Large intestine (tissue), 3 donors: ENCODE data around the gene SOX8. TPM values are rescaled to one million over a fixed set of nuclear protein-coding genes. Genes with fewer than 3 reads are reported as not detected.
"Not testable (repeated sequence)": the region's sequence is repeated elsewhere in the genome, so short reads cannot be mapped to it uniquely, and the experiment has no call there.

ENCODE experiments used
- DNase-seq, 2 donors: peaks; one replicate each; pipeline versions ENCODE4 v3.0.0 to v3.0.0-alpha.2; 2013
- H3K27ac ChIP-seq: one replicate; pipeline ENCODE4 v1.5.1; 2013; ENCODE audit warnings: low read length
- H3K27me3 ChIP-seq: 2 replicates; pipeline ENCODE4 v1.6.1; 2013; ENCODE audit warnings: low read length; ENCODE audit not compliant: control insufficient read depth, insufficient read depth
- H3K36me3 ChIP-seq: 2 replicates; pipeline ENCODE4 v1.6.1; 2013; ENCODE audit warnings: low read length; ENCODE audit not compliant: control insufficient read depth, insufficient read depth
- H3K4me1 ChIP-seq: one replicate; pipeline ENCODE4 v1.6.1; 2013; ENCODE audit warnings: low read length; ENCODE audit not compliant: control insufficient read depth, insufficient read depth
- H3K4me3 ChIP-seq: one replicate; pipeline ENCODE4 v1.5.1; 2013; ENCODE audit warnings: low read length
- H3K9me3 ChIP-seq: one replicate; pipeline ENCODE4 v1.6.1; 2013; ENCODE audit warnings: mild to moderate bottlenecking, low read depth, low read length, moderate library complexity; ENCODE audit not compliant: control insufficient read depth
- WGBS: methylation state at CpG from one replicate; pipeline ENCODE4 v1.1.5; 2013; ENCODE audit warnings: low lambda C conversion rate; ENCODE audit not compliant: insufficient coverage; 5-methylcytosine and 5-hydroxymethylcytosine counted together
- polyA plus RNA-seq: library from polyadenylated mRNA; unstranded; fragments of 120-200 nt; gene quantifications from one replicate; pipeline ENCODE4 v1.2.1, GENCODE V29; 2013

The SOX8 gene
- polyA plus RNA-seq, 1 donor: 3.7 TPM

DNA sequence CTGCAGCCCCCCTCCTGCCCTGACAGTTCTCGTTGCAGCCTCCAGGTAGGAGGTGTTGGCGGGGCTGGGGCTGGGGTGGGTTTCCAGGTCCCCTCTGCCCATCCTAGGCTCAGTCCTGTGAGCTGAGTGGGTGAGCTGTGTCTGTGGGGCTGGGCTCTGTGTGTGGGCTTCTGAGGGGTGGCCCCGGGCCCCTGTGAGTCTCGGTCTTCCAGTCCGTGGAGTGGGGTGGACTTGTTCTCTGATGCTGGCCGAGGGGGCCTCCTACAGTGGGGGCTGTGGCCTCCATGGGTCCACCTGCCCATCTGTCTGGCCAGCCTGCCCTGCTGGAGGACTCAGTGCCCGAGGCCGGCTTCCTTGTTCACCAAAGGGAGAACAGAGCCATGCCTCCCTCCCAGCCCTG lies 32.7 kb downstream of the SOX8 start:
- H3K27ac ChIP-seq: no peak overlapping the region
- H3K36me3 ChIP-seq: no peaks in the 10 kb centered on the region
- WGBS: no CpG with 5 or more reads among the region's 8 CpGs
- H3K4me3 ChIP-seq: no peak overlapping the region
- no peak for DNase-seq
- peaks cover under 1% of the 10 kb centered on the region for H3K9me3 ChIP-seq
- no peaks in the 10 kb centered on the region for H3K4me1 ChIP-seq
- H3K27me3 ChIP-seq: peaks cover 7% of the 10 kb centered on the region

DNA sequence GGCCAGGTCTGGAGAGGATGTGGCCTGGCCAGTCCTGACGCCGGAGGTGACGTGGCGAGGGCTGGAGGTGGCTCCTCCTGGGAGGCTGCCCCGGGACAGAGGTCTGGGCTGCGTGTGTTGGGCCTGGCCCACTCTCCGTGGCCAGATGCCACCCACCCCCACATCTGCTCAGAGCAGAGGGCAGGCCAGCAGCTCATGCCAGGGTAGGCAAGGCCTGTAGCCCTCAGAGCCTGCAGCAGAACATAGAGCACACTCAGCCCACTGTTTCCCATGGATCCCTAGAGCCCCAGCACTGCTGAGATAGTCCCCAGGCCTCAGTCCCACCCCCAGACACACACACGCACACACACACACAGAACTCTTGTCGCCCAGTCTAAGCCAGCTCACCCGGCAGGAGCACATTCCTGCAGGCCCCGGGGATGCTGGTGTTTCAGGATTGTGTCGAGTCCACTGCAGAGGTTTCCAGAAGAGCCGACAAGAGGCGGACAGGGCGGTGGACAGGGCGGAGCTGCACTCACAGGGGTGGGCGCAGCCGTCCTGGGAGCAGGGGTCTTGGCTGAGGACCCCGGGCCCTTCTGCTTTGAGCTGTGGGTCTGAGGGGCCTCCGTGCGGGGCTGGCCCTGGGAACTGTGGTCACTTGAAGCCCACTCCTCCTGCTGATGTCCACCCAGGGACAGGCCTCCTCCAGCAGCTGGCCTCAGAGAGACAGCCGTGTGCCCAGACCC lies 33.4 kb downstream of the SOX8 start:
- no peak overlapping the region for H3K27ac ChIP-seq
- peaks cover 3% of the 10 kb centered on the region for H3K9me3 ChIP-seq
- no peaks in the 10 kb centered on the region for H3K36me3 ChIP-seq
- H3K27me3 ChIP-seq: peaks cover 11% of the 10 kb centered on the region
- H3K4me1 ChIP-seq: no peaks in the 10 kb centered on the region
- no peak for DNase-seq
- no CpG with 5 or more reads among the region's 22 CpGs for WGBS
- H3K4me3 ChIP-seq: no peak overlapping the region

DNA sequence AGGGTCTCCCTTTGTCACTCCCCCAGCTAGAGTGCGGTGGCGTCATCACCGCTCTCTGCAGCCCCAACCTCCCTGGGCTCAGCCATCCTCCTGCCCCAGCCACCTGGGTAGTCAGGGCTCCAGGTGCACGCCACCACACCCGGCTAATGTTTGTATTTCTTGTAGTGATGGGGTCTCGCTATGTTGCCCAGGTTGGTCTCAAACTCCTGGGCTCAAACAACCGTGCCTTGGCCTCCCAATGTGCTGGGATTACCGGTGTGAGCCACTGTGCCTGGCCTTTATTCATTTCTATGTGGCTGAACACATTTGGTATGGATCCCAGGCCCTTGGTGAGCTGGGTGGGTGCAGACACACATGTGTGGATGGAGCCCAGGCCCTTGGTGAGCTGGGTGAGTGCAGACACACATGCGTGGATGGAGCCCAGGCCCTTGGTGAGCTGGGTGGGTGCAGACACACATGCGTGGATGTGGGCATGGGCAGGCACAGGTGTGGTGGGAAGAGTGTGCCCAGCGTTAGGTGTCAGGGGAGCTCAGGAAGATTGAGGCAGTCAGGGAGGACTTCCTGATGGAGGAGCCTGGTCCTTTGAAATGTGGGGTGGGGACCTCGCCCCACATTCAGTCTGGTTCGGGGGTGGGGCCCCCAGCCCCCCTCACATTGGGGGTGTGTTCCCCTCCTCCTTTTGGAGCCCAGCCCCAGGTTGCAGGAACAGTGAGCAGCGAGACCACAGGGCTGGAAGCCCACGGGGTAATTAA lies 37.1 kb downstream of the SOX8 start:
- Histone ChIP-seq H3K36me3 (no peaks in the 10 kb centered on the region), H3K4me1 (no peaks in the 10 kb centered on the region), H3K27ac (no peak overlapping the region), H3K4me3 (no peak overlapping the region), H3K27me3 (peaks cover 15% of the 10 kb centered on the region), H3K9me3 (peaks cover 7% of the 10 kb centered on the region)
- WGBS: no CpG with 5 or more reads among the region's 15 CpGs
- DNase-seq: no peak

DNA sequence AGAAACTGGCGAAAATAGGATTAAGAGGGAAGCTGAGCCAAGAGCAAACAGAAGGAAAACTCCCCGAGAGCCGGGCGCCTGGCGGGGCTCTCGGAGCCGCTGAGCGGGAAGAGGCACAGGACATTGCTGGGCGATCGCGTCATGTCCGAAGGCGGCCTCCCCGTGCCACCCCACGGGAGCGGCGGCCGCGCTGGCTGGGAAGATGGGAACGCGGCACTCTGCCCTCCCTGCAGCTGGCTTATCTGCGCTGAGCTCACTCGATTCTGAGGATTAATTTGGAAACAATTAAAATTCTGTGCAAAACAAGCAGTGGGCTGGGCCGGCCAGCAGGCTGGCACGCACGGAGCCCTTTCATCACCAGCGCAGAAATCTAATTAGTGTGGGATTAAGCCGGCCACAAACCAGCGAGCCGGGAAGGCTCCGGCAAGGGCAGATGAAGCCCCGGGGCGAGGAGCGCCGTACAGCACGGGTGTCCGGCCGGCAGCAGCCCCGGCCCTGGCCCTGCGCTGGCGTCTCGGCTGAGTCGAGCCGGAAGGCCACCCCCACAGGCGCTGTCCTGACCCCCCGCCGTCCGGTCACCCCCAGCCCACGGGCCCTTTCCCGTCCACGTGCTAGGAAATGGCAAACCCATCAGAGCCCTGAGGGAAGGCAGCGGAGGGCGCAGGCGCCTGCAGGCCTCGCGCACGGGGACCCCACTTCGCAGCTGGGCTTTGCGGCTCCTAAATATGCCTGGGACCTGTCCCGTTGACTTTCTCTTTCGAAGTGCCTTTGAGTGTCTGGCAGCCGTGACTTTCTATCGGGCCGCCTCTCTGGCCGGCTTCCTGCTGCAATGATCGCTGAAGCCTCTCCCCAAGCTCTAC lies 37.9 kb downstream of the SOX8 start:
- DNase-seq: peak in 1 of 2 donors; percentile 15
- Histone ChIP-seq H3K36me3 (no peaks in the 10 kb centered on the region), H3K27ac (no peak overlapping the region), H3K27me3 (peaks cover 15% of the 10 kb centered on the region), H3K4me3 (no peak overlapping the region), H3K4me1 (no peaks in the 10 kb centered on the region), H3K9me3 (peaks cover 7% of the 10 kb centered on the region)
- no CpG with 5 or more reads among the region's 66 CpGs for WGBS

DNA sequence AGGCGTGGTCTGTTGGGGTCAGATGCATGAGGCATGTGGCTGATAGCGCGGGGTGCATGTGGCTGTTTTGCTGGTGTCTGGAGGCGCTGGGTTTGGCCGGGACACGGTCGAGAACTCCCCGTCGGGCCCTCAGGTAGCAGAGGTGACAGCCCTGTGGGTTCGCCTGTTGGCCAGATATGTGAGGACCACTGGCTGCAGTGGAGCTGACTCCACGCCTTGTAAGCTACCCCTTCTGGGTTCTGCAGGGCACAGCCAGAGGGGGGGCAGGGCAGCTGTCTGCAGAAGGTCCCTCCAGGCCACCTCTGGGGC lies 38.5 kb downstream of the SOX8 start:
- Histone ChIP-seq H3K4me1 (no peaks in the 10 kb centered on the region), H3K9me3 (peaks cover 7% of the 10 kb centered on the region), H3K36me3 (no peaks in the 10 kb centered on the region), H3K4me3 (no peak overlapping the region), H3K27ac (no peak overlapping the region), H3K27me3 (peaks cover 15% of the 10 kb centered on the region)
- WGBS: no CpG with 5 or more reads among the region's 11 CpGs
- DNase-seq: no peak

DNA sequence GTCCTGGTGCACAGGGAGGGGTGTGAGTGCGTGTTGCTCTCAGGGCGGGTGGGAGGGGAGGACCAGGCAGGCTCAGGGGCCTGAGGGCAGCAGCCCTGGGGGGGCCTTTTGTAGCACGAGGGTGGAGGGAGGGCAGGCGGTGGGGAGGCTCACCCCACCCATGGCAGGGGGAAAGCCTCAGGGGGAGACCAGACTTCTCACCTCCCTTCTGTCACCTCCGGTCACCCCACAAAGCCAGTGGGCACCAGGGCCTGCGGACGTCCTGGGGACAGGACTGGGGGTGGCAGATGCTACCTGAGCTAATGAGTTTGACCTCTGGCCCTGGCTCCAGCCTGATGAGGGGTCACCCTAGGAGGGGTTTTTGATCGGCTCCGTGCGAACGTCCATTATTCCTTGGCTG lies 39.0 kb downstream of the SOX8 start:
- peaks cover 7% of the 10 kb centered on the region for H3K9me3 ChIP-seq
- no peaks in the 10 kb centered on the region for H3K4me1 ChIP-seq
- H3K27me3 ChIP-seq: peaks cover 15% of the 10 kb centered on the region
- no CpG with 5 or more reads among the region's 11 CpGs for WGBS
- H3K36me3 ChIP-seq: no peaks in the 10 kb centered on the region
- H3K4me3 ChIP-seq: no peak overlapping the region
- no peak overlapping the region for H3K27ac ChIP-seq
- no peak for DNase-seq

DNA sequence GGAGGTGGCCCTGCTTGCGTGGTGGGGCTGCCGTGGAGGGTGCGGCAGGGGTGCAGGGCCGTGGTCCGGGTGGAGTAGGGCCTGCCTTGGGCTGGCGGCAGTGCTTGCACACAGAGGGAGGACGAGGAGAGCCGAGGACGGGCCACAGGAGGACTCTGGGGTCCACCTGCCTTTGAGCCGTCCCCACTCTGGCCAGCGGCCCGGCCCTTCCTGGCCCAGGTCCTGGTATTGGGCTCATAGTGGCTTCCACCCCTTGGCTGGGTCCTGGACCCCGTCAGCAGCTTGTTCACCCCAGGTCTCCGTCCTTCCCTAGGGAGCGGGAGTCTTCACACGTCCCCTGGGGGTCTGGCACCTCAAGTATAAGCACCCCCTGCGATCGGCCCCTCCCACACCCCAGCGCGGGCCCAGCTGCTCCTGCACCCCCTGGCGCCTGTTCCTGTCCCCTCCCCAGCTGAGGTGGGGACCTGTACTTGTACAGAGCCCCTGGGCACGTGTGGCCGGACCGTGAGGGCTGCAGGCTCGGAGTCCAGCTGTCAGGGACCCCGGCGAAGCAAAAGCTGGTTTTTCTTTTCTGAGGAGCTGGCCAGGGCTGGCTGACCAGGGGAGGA lies 40.1 kb downstream of the SOX8 start:
- DNase-seq: no peak
- Histone ChIP-seq H3K36me3 (no peaks in the 10 kb centered on the region), H3K27me3 (peaks cover 15% of the 10 kb centered on the region), H3K4me1 (no peaks in the 10 kb centered on the region), H3K9me3 (peaks cover 7% of the 10 kb centered on the region), H3K27ac (no peak overlapping the region), H3K4me3 (no peak overlapping the region)
- WGBS: no CpG with 5 or more reads among the region's 27 CpGs

DNA sequence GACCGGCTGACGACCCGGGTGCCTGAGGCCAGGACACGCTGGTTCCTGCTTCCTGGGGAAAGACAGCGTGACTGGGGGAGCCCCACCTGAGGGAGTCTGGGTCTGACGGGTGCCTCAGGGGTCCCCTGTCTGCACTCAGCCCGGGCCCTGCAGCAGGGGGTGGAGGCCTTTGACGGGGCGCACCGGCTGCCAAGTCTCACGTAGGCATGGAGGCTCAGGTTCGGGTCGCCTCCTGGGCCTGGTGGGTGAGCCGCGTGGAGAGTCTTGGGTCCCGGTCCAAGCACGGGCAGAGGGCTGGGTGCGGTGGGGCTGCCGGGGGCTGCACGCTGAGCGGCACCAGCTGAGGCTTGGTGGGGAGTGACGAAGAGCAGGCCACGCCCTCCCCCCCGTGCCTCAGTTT lies 40.9 kb downstream of the SOX8 start:
- no peak for DNase-seq
- Histone ChIP-seq H3K9me3 (peaks cover 7% of the 10 kb centered on the region), H3K36me3 (no peaks in the 10 kb centered on the region), H3K27ac (no peak overlapping the region), H3K4me3 (no peak overlapping the region), H3K27me3 (peaks cover 15% of the 10 kb centered on the region), H3K4me1 (no peaks in the 10 kb centered on the region)
- WGBS: no CpG with 5 or more reads among the region's 24 CpGs

DNA sequence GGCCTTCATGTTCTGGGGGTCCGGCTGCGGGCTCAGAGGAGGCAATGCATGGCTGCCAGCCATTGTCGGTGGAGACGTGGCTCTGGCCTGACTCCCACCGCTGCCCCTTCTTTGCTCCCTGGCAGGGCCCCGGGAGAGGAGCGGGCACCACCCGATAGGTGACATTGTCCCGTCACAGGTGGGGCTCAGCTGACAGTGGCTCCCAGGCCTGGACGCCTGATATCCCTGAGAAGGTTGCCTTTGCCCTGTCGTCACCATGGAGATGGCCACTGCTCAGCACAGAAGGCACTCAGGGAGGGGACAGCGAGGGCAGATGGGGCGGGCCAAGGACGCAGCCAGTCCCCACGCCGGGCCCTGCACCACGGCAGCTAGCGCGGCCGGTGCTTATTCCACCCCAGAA lies 42.6 kb downstream of the SOX8 start:
- WGBS: no CpG with 5 or more reads among the region's 20 CpGs
- Histone ChIP-seq H3K27ac (no peak overlapping the region), H3K4me3 (no peak overlapping the region), H3K4me1 (no peaks in the 10 kb centered on the region), H3K36me3 (no peaks in the 10 kb centered on the region), H3K27me3 (peaks cover 14% of the 10 kb centered on the region), H3K9me3 (peaks cover 7% of the 10 kb centered on the region)
- DNase-seq: no peak

DNA sequence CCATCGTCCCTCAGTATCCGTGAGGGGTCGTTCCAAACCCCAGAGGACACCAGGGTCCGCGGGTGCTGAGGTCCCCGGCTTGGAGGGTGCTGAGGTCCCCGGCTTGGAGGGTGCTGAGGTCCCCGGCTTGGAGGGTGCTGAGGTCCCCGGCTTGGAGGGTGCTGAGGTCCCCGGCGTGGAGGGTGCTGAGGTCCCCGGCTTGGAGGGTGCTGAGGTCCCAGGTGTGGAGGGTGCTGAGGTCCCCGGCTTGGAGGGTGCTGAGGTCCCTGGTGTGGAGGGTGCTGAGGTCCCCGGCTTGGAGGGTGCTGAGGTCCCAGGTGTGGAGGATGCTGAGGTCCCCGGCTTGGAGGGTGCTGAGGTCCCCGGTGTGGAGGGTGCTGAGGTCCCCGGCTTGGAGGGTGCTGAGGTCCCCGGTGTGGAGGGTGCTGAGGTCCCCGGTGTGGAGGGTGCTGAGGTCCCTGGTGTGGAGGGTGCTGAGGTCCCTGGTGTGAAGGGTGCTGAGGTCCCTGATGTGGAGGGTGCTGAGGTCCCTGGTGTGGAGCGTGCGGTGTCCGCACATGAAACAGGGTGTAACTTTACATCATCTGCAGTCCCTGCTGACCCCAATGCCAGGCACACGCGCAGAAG lies 43.7 kb downstream of the SOX8 start:
- not testable (repeated sequence) for H3K4me1 ChIP-seq, H3K27ac ChIP-seq, H3K9me3 ChIP-seq, H3K4me3 ChIP-seq, H3K36me3 ChIP-seq
- peak; percentile 33 to 41 for DNase-seq
- 28% methylated on average over 2 of the region's 24 CpGs for WGBS
- H3K27me3 ChIP-seq: peaks cover 17% of the 10 kb centered on the region
